Testis (tissue), 3 donors: ENCODE measurements around the gene MYBPC2. TPM values are rescaled to one million over a fixed set of nuclear protein-coding genes. Genes with fewer than 3 reads are reported as not detected.

Source experiments
- DNase-seq: peaks from one replicate; pipeline ENCODE4 v3.0.0-alpha.2; 2019
- H3K27ac ChIP-seq, 2 donors: fragments of 200-600 bp; sonication (generic); one replicate each; pipeline ENCODE4 v1.5.1; 2019
- H3K27me3 ChIP-seq: fragments of 200-600 bp; sonication (generic); one replicate; pipeline ENCODE4 v1.5.1; 2019
- H3K36me3 ChIP-seq: fragments of 200-600 bp; sonication (generic); one replicate; pipeline ENCODE4 v1.5.1; 2017; ENCODE audit warnings: low read depth; ENCODE audit errors: missing control alignments
- H3K4me1 ChIP-seq: fragments of 200-600 bp; sonication (generic); one replicate; pipeline ENCODE4 v1.5.1; 2019
- H3K4me3 ChIP-seq, 2 donors: fragments of 200-600 bp; sonication (generic); one replicate each; pipeline ENCODE4 v1.5.1; 2017 to 2019
- H3K9me3 ChIP-seq: fragments of 200-600 bp; sonication (generic); one replicate; pipeline ENCODE4 v1.5.1; 2017
- POLR2A ChIP-seq: fragments of 450-650 bp; IDR thresholded peaks from one replicate; pipeline ENCODE4 v1.6.1; 2017; ENCODE audit warnings: antibody characterized with exemption, mild to moderate bottlenecking, moderate library complexity
- WGBS, 2 donors: methylation state at CpG; one replicate each; pipeline ENCODE4 v1.1.5; 2018; 5-methylcytosine and 5-hydroxymethylcytosine counted together
- intact Hi-C: fragments of 100-400 bp; cut with DNase I; formaldehyde crosslinking; loops from one replicate; pipeline ENCODE4 v1.15.1; 2023; ENCODE audit warnings: low total_unique reads
- polyA plus RNA-seq: library from polyadenylated mRNA; stranded (reverse); fragments of 350-450 nt; fragmentation: Illumina TruSeq; extraction: RNeasy Lipid Tissue Mini Kit (QIAGEN cat#74804); gene quantifications from one replicate; pipeline ENCODE4 v1.2.3, GENCODE V29; 2014; ENCODE audit warnings: low read depth, low replicate concordance; ENCODE audit not compliant: insufficient read depth
- total RNA-seq, 2 donors: library from RNA; depleted of rRNA; stranded (reverse); fragments of >200 nt; gene quantifications; one replicate each; pipeline ENCODE4 v1.2.3, GENCODE V29; 2016
- TF ChIP-seq, protein P1 (sequence below), 3 experiments: fragments of 450-650 bp in 2 of 3; fragments of 200-600 bp in 1 of 3; sonication (generic) in 1 of 3; IDR thresholded peaks; one replicate each; pipeline ENCODE4 v1.5.1; 2016 to 2019; ENCODE audit warnings: antibody characterized with exemption in 3 of 3, mild to moderate bottlenecking in 2 of 3, moderate library complexity in 1 of 3

Gene MYBPC2
- total and polyA plus RNA-seq, 3 donors from 2014 or later: 0.31 to 3.2 (median 0.63) TPM

DNA sequence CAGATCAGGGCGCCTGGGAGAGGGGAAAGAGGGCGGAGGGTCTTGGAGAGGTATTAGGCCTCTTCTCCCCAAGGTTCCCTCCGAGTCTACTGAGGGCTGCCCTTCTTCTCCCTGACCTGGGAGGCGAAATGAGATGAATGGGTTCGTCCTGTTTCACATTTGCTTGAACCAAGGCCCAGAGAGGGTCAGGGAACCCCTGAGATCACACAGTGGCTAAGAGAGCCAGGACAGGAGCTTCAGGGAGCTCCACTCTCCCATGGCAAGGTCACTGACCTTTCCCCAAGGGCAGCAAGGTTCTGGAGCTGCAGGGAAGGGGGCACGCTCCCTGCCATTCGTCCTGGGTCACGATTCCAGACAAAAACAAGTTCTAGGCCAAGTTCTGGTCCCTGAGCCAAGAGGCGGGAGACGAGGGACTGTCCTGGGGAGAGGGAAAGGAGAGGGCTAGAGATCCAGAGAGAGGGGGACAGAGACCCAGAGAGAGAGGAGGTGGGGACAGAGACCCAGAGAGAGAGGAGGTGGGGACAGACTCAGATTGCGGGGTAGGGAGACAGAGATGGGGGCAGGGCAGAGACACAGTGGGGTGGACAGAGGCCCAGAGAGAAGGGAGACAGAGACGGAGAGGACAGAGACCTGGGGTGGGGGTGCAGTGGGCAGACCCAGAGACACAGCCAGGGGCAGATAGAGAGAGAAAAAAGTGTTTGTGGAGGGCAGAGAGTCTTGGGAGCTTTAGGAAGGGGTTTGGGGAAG is 80.5 kb downstream of the MYBPC2 start:
- Histone ChIP-seq H3K27ac (no peak overlapping the region), H3K4me1 (peaks cover 20% of the 10 kb centered on the region), H3K4me3 (no peak overlapping the region), H3K36me3 (no peaks in the 10 kb centered on the region), H3K9me3 (no peaks in the 10 kb centered on the region), H3K27me3 (no peaks in the 10 kb centered on the region)
- no peak for DNase-seq
- TF ChIP-seq, protein P1, sequence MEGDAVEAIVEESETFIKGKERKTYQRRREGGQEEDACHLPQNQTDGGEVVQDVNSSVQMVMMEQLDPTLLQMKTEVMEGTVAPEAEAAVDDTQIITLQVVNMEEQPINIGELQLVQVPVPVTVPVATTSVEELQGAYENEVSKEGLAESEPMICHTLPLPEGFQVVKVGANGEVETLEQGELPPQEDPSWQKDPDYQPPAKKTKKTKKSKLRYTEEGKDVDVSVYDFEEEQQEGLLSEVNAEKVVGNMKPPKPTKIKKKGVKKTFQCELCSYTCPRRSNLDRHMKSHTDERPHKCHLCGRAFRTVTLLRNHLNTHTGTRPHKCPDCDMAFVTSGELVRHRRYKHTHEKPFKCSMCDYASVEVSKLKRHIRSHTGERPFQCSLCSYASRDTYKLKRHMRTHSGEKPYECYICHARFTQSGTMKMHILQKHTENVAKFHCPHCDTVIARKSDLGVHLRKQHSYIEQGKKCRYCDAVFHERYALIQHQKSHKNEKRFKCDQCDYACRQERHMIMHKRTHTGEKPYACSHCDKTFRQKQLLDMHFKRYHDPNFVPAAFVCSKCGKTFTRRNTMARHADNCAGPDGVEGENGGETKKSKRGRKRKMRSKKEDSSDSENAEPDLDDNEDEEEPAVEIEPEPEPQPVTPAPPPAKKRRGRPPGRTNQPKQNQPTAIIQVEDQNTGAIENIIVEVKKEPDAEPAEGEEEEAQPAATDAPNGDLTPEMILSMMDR (IDR thresholded peaks at IDR 0.05): no peak
- TF ChIP-seq POLR2A: no peak
- WGBS, 2 donors: 55 to 59% methylated on average over 10 to 12 of the region's 12 CpGs
- intact Hi-C loops: no loop called here

DNA sequence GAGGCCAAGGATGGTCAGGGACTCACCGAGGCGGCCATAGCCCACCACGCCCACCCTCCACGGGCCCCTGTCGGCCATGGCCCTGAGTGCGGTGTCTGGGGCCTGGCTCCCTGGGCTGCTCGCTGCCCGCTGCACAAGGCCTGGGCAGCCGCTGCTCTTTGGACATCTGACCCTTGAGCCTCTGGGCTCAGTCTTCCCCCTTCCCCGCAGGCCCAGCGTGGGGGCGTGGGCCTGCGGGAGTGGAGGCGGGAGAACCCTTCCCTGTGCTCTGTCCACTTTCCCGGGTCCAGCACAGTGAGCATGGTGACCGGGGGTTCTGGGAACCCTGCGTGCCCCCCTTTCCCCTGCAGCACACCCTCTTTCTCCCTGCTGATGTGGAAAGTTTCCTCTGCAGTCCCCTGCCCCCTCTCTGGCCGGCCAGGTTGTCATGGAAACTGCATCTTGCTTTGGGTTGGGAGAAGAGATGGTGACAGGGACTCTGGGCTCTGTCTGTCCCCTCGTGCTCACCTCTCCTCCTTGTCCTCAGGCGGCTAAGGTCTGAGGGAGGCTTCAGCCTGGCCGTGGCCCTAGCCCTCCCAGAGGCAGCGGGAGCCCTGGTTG is 81.2 kb downstream of the MYBPC2 start, which contains the start of gene ASPDH:
ASPDH (minus strand) TSS at position 168 of the 600 bp plus-strand sequence; CDS start at position 78, 90 bp downstream.
- Histone ChIP-seq H3K4me1 (peaks cover 20% of the 10 kb centered on the region), H3K9me3 (no peaks in the 10 kb centered on the region), H3K4me3 (no peak within 1 kb of the TSS), H3K27ac (no peak within 1 kb of the TSS), H3K27me3 (no peaks in the 10 kb centered on the region), H3K36me3 (no peaks in the 10 kb centered on the region)
- no peak for TF ChIP-seq POLR2A
- TF ChIP-seq, protein P1 (IDR thresholded peaks at IDR 0.05): no peak
- 37 to 39% methylated on average over 18 to 21 of the region's 22 CpGs for WGBS, 2 donors
- intact Hi-C loops: no loop called here
- DNase-seq: no peak

DNA sequence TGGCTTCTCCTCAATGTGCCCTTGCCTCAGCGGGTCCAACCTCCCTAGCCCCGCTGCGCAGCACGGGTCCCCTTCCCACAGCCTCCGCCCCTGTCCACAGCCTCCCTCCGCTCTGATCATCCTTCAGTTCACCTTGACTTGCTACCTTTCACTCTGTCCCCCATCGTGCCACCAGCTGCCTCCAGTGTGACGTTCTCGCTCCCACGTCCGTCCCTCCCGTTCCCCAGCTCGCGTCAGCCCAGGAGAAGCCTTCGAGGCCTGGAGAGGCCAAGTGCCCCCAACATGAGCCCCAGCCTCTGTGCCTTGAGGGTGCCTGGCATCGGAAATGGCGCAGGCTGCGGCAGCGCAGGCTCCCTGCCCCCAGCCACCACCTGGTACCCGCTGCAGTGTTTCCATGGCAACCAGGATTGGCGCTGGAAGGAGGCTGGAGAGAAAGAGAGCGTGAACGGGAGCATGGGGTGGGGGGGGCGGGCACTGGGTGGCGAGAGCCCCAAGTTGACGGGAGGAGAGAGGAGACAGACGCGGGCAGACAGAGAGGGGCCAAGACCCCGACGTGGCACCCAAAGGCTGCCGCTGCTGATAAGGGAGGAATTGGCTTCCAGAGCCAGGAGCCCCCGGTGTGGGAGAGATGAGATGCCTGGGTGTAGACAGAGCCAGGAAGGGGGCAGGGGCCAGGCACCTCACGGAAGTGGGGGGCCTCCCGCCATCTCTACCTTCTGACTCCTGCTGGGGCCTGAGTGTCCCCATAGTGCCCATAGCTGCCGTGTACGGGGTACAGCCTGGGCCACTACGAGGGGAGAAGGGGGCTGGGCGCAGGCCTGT is 81.9 kb downstream of the MYBPC2 start:
- 36 to 46% methylated on average over 29 to 38 of the region's 38 CpGs for WGBS, 2 donors
- Histone ChIP-seq H3K27ac (no peak overlapping the region), H3K9me3 (no peaks in the 10 kb centered on the region), H3K36me3 (no peaks in the 10 kb centered on the region), H3K4me1 (peaks cover 16% of the 10 kb centered on the region), H3K27me3 (no peaks in the 10 kb centered on the region), H3K4me3 (no peak overlapping the region)
- TF ChIP-seq, protein P1 (IDR thresholded peaks at IDR 0.05): no peak
- no peak for TF ChIP-seq POLR2A
- intact Hi-C loops: no loop called here
- no peak for DNase-seq

DNA sequence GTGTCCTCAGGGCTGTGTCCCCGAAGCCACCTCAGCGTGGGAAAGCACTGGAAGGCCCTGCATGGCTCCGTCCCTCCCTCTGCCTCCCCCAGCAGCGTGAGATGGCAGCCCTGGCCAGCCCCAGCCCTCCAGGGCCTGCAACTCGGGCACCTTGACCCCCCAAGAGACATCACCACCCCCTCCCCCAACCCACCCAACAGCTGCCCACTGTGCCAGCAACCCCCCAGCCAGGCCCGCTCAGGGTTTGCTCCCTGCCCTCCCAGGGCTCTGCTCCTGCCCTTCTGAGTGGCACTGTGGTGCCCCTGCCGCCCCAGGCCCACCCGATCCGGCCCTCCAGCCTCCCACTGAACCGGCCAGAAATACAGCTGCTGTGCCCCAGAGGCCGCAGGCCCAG is 82.5 kb downstream of the MYBPC2 start:
- Histone ChIP-seq H3K4me3 (no peak overlapping the region), H3K4me1 (peaks cover 11% of the 10 kb centered on the region), H3K27ac (no peak overlapping the region), H3K27me3 (no peaks in the 10 kb centered on the region), H3K9me3 (no peaks in the 10 kb centered on the region), H3K36me3 (no peaks in the 10 kb centered on the region)
- intact Hi-C loops: no loop called here
- TF ChIP-seq, protein P1 (IDR thresholded peaks at IDR 0.05): no peak
- no peak for TF ChIP-seq POLR2A
- DNase-seq: no peak
- WGBS, 2 donors: 82 to 84% methylated on average over 8 to 9 of the region's 11 CpGs

Other genes starting within 250 kb of the MYBPC2 start
- 1 to 10 TPM; 7.8 to 7.9 TPM for gene MYH14, start 229.3 kb upstream of the MYBPC2 start, total RNA-seq
- 6.0 TPM for gene MYH14, start 229.3 kb upstream of the MYBPC2 start, polyA plus RNA-seq
- 10 to 100 TPM in 1 of 2 donors, 1 to 10 TPM in 1; 6.9 to 16.0 TPM for gene KCNC3, start 103.5 kb upstream of the MYBPC2 start, total RNA-seq
- gene KCNC3, start 103.5 kb upstream of the MYBPC2 start, polyA plus RNA-seq: 7.7 TPM
- gene NAPSA, start 67.3 kb upstream of the MYBPC2 start, total RNA-seq: 1 to 10 TPM; 1.3 to 2.0 TPM
- 11.5 TPM for gene NAPSA, start 67.3 kb upstream of the MYBPC2 start, polyA plus RNA-seq
- 10 to 100 TPM; 93.8 to 96.6 TPM for gene NR1H2, start 56.4 kb upstream of the MYBPC2 start, total RNA-seq
- 68.0 TPM for gene NR1H2, start 56.4 kb upstream of the MYBPC2 start, polyA plus RNA-seq
- gene POLD1, start 48.5 kb upstream of the MYBPC2 start, total RNA-seq: 10 to 100 TPM; 42.2 to 51.7 TPM
- gene POLD1, start 48.5 kb upstream of the MYBPC2 start, polyA plus RNA-seq: 30.7 TPM
- gene SPIB, start 14.0 kb upstream of the MYBPC2 start, total RNA-seq: 1 to 10 TPM in 1 of 2 donors, under 1 TPM in 1; 0.24 to 1.1 TPM
- gene SPIB, start 14.0 kb upstream of the MYBPC2 start, polyA plus RNA-seq: 1.6 TPM
- 100 to 1,000 TPM; 203 to 311 TPM for gene EMC10, start 43.6 kb downstream of the MYBPC2 start, total RNA-seq
- gene EMC10, start 43.6 kb downstream of the MYBPC2 start, polyA plus RNA-seq: 162 TPM
- gene GARIN5A, start 44.0 kb downstream of the MYBPC2 start, total RNA-seq: 100 to 1,000 TPM in 1 of 2 donors, 10 to 100 TPM in 1; 60.0 to 120 TPM
- 126 TPM for gene GARIN5A, start 44.0 kb downstream of the MYBPC2 start, polyA plus RNA-seq
- gene JOSD2, start 78.3 kb downstream of the MYBPC2 start, total RNA-seq: 10 to 100 TPM; 26.1 to 37.7 TPM
- 21.6 TPM for gene JOSD2, start 78.3 kb downstream of the MYBPC2 start, polyA plus RNA-seq
- not detected for gene ASPDH, start 81.0 kb downstream of the MYBPC2 start, total RNA-seq
- 0.90 TPM for gene ASPDH, start 81.0 kb downstream of the MYBPC2 start, polyA plus RNA-seq
- 10 to 100 TPM in 1 of 2 donors, 1 to 10 TPM in 1; 5.7 to 10.1 TPM for gene LRRC4B, start 135.5 kb downstream of the MYBPC2 start, total RNA-seq
- 2.8 TPM for gene LRRC4B, start 135.5 kb downstream of the MYBPC2 start, polyA plus RNA-seq
- gene SYT3, start 207.0 kb downstream of the MYBPC2 start, total RNA-seq: 1 to 10 TPM; 2.5 to 5.5 TPM
- 3.3 TPM for gene SYT3, start 207.0 kb downstream of the MYBPC2 start, polyA plus RNA-seq
- 10 to 100 TPM in 1 of 2 donors, 1 to 10 TPM in 1; 5.4 to 10.2 TPM for gene C19orf81, start 216.6 kb downstream of the MYBPC2 start, total RNA-seq
- 11.7 TPM for gene C19orf81, start 216.6 kb downstream of the MYBPC2 start, polyA plus RNA-seq